Subcutaneous preadipocyte (primary cell): Measurements from ENCODE around the gene RPP40. TPM values are rescaled to one million over a fixed set of nuclear protein-coding genes. Genes with fewer than 3 reads are reported as not detected.

Experiments used
- total RNA-seq: library from RNA; depleted of rRNA; stranded (reverse); fragments of >200 nt; gene quantifications from 2 replicates; pipeline ENCODE4 v1.2.3, GENCODE V29; 2012

RPP40 gene, protein sequence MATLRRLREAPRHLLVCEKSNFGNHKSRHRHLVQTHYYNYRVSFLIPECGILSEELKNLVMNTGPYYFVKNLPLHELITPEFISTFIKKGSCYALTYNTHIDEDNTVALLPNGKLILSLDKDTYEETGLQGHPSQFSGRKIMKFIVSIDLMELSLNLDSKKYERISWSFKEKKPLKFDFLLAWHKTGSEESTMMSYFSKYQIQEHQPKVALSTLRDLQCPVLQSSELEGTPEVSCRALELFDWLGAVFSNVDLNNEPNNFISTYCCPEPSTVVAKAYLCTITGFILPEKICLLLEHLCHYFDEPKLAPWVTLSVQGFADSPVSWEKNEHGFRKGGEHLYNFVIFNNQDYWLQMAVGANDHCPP
- 11.8 and 13.3 TPM in 2 replicates for total RNA-seq

GRCh38 chr6:5003604-5004372, at the start of gene RPP40:
Gene RPP40, minus strand, starts transcription at chr6:5004037. Its CDS starts 35 bp downstream, at chr6:5004002.

Other genes with a start within 250 kb of the RPP40 start
- gene CDYL, start 227.6 kb downstream of the RPP40 start, total RNA-seq = 46.3 and 47.0 TPM in 2 replicates
- 1.6 and 1.8 TPM in 2 replicates for gene PPP1R3G, start 81.3 kb upstream of the RPP40 start, total RNA-seq